Stimulated activated CD4-positive, alpha-beta T cell treated with anti-CD3 and anti-CD28 coated beads, TNF-alpha, amount 100 ng/mL, for 24 hours (primary cell): ENCODE data around the gene PLEKHG4.

Source experiments
- DNase-seq, 3 experiments: peaks; one replicate each; pipeline ENCODE4 v3.0.0-alpha.2; 2020; ENCODE audit warnings: low read depth in 3 of 3

PLEKHG4 gene

GRCh38 chr16:67244387-67245185 lies 34.7 kb upstream of the PLEKHG4 start:
- peak in 2 of 3 experiments; percentile 71 to 79 for DNase-seq

- DNase-seq: no peak
Measured at GRCh38 chr16:67245186-67245585, 34.1 kb upstream of the PLEKHG4 start.

- no peak for DNase-seq
Measured at GRCh38 chr16:67245674-67246080, 33.7 kb upstream of the PLEKHG4 start.

- DNase-seq: peak in 1 of 3 experiments; percentile 55
Measured at GRCh38 chr16:67246081-67246755, 33.1 kb upstream of the PLEKHG4 start.

GRCh38 chr16:67246756-67247191 lies 32.6 kb upstream of the PLEKHG4 start:
- no peak for DNase-seq

GRCh38 chr16:67247192-67248072 lies 31.9 kb upstream of the PLEKHG4 start, which contains the start of gene FHOD1:
TSS of gene FHOD1 (minus strand) at chr16:67247481. CDS start at chr16:67247410, 71 bp downstream.
- peak; percentile 92 to 99 (median 92) for DNase-seq

GRCh38 chr16:67248073-67248400 lies 31.3 kb upstream of the PLEKHG4 start:
- DNase-seq: no peak

GRCh38 chr16:67248401-67249177 lies 30.7 kb upstream of the PLEKHG4 start, which contains the start of gene SLC9A5:
TSS of gene SLC9A5 (plus strand) at chr16:67248979. CDS start at chr16:67249015, 36 bp downstream.
- DNase-seq: no peak

- DNase-seq: no peak
Measured at GRCh38 chr16:67249178-67250044, 29.9 kb upstream of the PLEKHG4 start.

GRCh38 chr16:67250045-67250327 lies 29.3 kb upstream of the PLEKHG4 start:
- DNase-seq: no peak

GRCh38 chr16:67252609-67253497 lies 26.5 kb upstream of the PLEKHG4 start:
- DNase-seq: no peak

GRCh38 chr16:67254801-67255552 lies 24.4 kb upstream of the PLEKHG4 start:
- no peak for DNase-seq

GRCh38 chr16:67255553-67256221 lies 23.6 kb upstream of the PLEKHG4 start:
- DNase-seq: no peak

- DNase-seq: no peak
Measured at GRCh38 chr16:67256701-67257230, 22.6 kb upstream of the PLEKHG4 start.

- no peak for DNase-seq
Measured at GRCh38 chr16:67257486-67258160, 21.7 kb upstream of the PLEKHG4 start.

GRCh38 chr16:67258161-67258835 lies 21.0 kb upstream of the PLEKHG4 start:
- no peak for DNase-seq

- DNase-seq: no peak
Measured at GRCh38 chr16:67259705-67260104, 19.6 kb upstream of the PLEKHG4 start.
